Vagina (tissue), 2 donors: ENCODE data around the gene MTIF3. TPM values are rescaled to one million over a fixed set of nuclear protein-coding genes. Genes with fewer than 3 reads are reported as not detected.

Experiments used
- DNase-seq, 2 donors: peaks; one replicate each; pipeline ENCODE4 v3.0.0-alpha.2; 2017; ENCODE audit errors: extremely low spot score in 2 of 2
- H3K27ac ChIP-seq: fragments of 200-600 bp; sonication (generic); one replicate; pipeline ENCODE4 v1.5.1; 2019
- H3K27me3 ChIP-seq: fragments of 200-600 bp; sonication (generic); one replicate; pipeline ENCODE4 v1.5.1; 2019
- H3K36me3 ChIP-seq, 2 donors: fragments of 200-600 bp; sonication (generic); one replicate each; pipeline ENCODE4 v1.5.1; 2017 to 2019
- H3K4me1 ChIP-seq: fragments of 200-600 bp; sonication (generic); one replicate; pipeline ENCODE4 v1.5.1; 2019
- H3K4me3 ChIP-seq, 2 donors: fragments of 200-600 bp; sonication (generic); 1 replicate in 1 of 2; 2 replicates in 1 of 2; pipeline ENCODE4 v1.5.1; 2016 to 2019
- H3K9me3 ChIP-seq: fragments of 200-600 bp; sonication (generic); one replicate; pipeline ENCODE4 v1.5.1; 2019
- CTCF ChIP-seq, 3 experiments: fragments of 450-650 bp in 2 of 3; fragments of 200-600 bp in 1 of 3; sonication (generic) in 1 of 3; IDR thresholded peaks; one replicate each; pipeline ENCODE4 v1.5.1; 2017 to 2019; ENCODE audit warnings: antibody characterized with exemption in 3 of 3, mild to moderate bottlenecking in 2 of 3, moderate library complexity in 2 of 3
- POLR2A ChIP-seq, 2 donors: fragments of 450-650 bp; IDR thresholded peaks; one replicate each; pipeline ENCODE4 v1.6.1; 2017; ENCODE audit warnings: antibody characterized with exemption in 2 of 2, mild to moderate bottlenecking in 2 of 2, moderate library complexity in 2 of 2
- POLR2AphosphoS5 ChIP-seq, 2 donors: sonication (generic); formaldehyde crosslinking; IDR thresholded peaks; one replicate each; pipeline ENCODE4 v1.9.0; 2017; ENCODE audit warnings: antibody characterized with exemption in 2 of 2, mild to moderate bottlenecking in 2 of 2, low read depth in 1 of 2; ENCODE audit not compliant: insufficient read depth in 1 of 2
- intact Hi-C: fragments of 100-400 bp; cut with DNase I; formaldehyde crosslinking; loops from one replicate; pipeline ENCODE4 v1.15.1; 2023
- total RNA-seq: library from RNA; depleted of rRNA; stranded (reverse); fragments of >200 nt; gene quantifications from one replicate; pipeline ENCODE4 v1.2.3, GENCODE V29; 2016

The MTIF3 gene
- total RNA-seq, 1 donor from 2014 or later = 30.0 TPM

GRCh38 chr13:27461940-27462584 is 11.7 kb upstream of the MTIF3 start:
- Histone ChIP-seq H3K27ac (no peak overlapping the region), H3K36me3 (no peaks in the 10 kb centered on the region), H3K4me1 (no peaks in the 10 kb centered on the region), H3K9me3 (no peaks in the 10 kb centered on the region), H3K27me3 (no peaks in the 10 kb centered on the region), H3K4me3 (no peak overlapping the region)
- DNase-seq = no peak
- intact Hi-C loops = no loop called here
- TF ChIP-seq CTCF (IDR thresholded peaks at IDR 0.05) (no peak), POLR2A (IDR thresholded peaks at IDR 0.05) (no peak), POLR2AphosphoS5 (IDR thresholded peaks at IDR 0.05; ENCODE audit: insufficient read depth in 1 of 2, low read depth in 1 of 2) (no peak)

- DNase-seq = no peak
- no peak for TF ChIP-seq POLR2AphosphoS5 (IDR thresholded peaks at IDR 0.05; ENCODE audit: insufficient read depth in 1 of 2, low read depth in 1 of 2)
- TF ChIP-seq POLR2A (IDR thresholded peaks at IDR 0.05) = no peak
- no peak for TF ChIP-seq CTCF (IDR thresholded peaks at IDR 0.05)
- H3K4me1 ChIP-seq = peaks cover 13% of the 10 kb centered on the region
- no peaks in the 10 kb centered on the region for H3K9me3 ChIP-seq
- H3K4me3 ChIP-seq = peak overlapping the region; percentile 16 to 34
- intact Hi-C loops = no loop called here
- no peaks in the 10 kb centered on the region for H3K36me3 ChIP-seq
- H3K27ac ChIP-seq = no peak overlapping the region
- H3K27me3 ChIP-seq = no peaks in the 10 kb centered on the region
Observed at GRCh38 chr13:27455331-27455855, 5.0 kb upstream of the MTIF3 start.

- no peak for DNase-seq
- H3K36me3 ChIP-seq = no peaks in the 10 kb centered on the region
- TF ChIP-seq POLR2A (IDR thresholded peaks at IDR 0.05) = no peak
- TF ChIP-seq POLR2AphosphoS5 (IDR thresholded peaks at IDR 0.05; ENCODE audit: insufficient read depth in 1 of 2, low read depth in 1 of 2) = no peak
- TF ChIP-seq CTCF (IDR thresholded peaks at IDR 0.05) = no peak
- H3K4me3 ChIP-seq = peak overlapping the region; percentile 82 to 85
- peak overlapping the region; percentile 93 for H3K27ac ChIP-seq
- peaks cover 39% of the 10 kb centered on the region for H3K4me1 ChIP-seq
- no peaks in the 10 kb centered on the region for H3K9me3 ChIP-seq
- intact Hi-C loops = no loop called here
- H3K27me3 ChIP-seq = no peaks in the 10 kb centered on the region
Observed at GRCh38 chr13:27450921-27451471, 632 bp upstream of the MTIF3 start.

- no peak for TF ChIP-seq CTCF (IDR thresholded peaks at IDR 0.05)
- TF ChIP-seq POLR2AphosphoS5 (IDR thresholded peaks at IDR 0.05; ENCODE audit: insufficient read depth in 1 of 2, low read depth in 1 of 2) = no peak
- no peak for TF ChIP-seq POLR2A (IDR thresholded peaks at IDR 0.05)
Observed at GRCh38 chr13:27449081-27449603, 1.2 kb downstream of the MTIF3 start.

GRCh38 chr13:27448308-27448707 is 2.1 kb downstream of the MTIF3 start:
- Histone ChIP-seq H3K4me3 (no peak overlapping the region), H3K4me1 (peaks cover 39% of the 10 kb centered on the region), H3K9me3 (no peaks in the 10 kb centered on the region), H3K36me3 (no peaks in the 10 kb centered on the region), H3K27me3 (no peaks in the 10 kb centered on the region), H3K27ac (no peak overlapping the region)
- intact Hi-C loops = no loop called here
- DNase-seq = no peak
- TF ChIP-seq CTCF (IDR thresholded peaks at IDR 0.05) = no peak
- no peak for TF ChIP-seq POLR2A (IDR thresholded peaks at IDR 0.05)
- no peak for TF ChIP-seq POLR2AphosphoS5 (IDR thresholded peaks at IDR 0.05; ENCODE audit: insufficient read depth in 1 of 2, low read depth in 1 of 2)

More at GRCh38 chr13:27449081-27449603, 1.2 kb downstream of the MTIF3 start:
- peaks cover 39% of the 10 kb centered on the region for H3K4me1 ChIP-seq
- no peaks in the 10 kb centered on the region for H3K27me3 ChIP-seq
- intact Hi-C loops = no loop called here
- H3K27ac ChIP-seq = peak overlapping the region; percentile 93
- no peaks in the 10 kb centered on the region for H3K36me3 ChIP-seq
- H3K9me3 ChIP-seq = no peaks in the 10 kb centered on the region
- H3K4me3 ChIP-seq = peak overlapping the region; percentile 82 to 85
- no peak for DNase-seq
